IMR-90 (cell line): Measurements from ENCODE around the gene C10orf120. TPM values are rescaled to one million over a fixed set of nuclear protein-coding genes. Genes with fewer than 3 reads are reported as not detected.

Source experiments
- ATAC-seq: fragments of 200-7000 bp; cut with Tn5 transposase; 2 replicates; pipeline ENCODE4 v1.9.1; 2020; ENCODE audit warnings: low read depth, mild to moderate bottlenecking, moderate library complexity
- BruUV-seq: library from RNA; stranded (reverse); fragments of 400-500 nt; replicated peaks from 2 replicates; lab custom pipeline; 2021; lab: Mats Ljungman, UMichigan
- CTCF ChIA-PET: fragments of 300-600 bp; formaldehyde crosslinking; extraction: SDS; loops from one replicate; lab custom pipeline; 2021; ENCODE audit warnings: antibody characterized with exemption; lab: Yijun Ruan, JAX
- POLR2A ChIA-PET: fragments of 300-600 bp; sonication (Branson Sonifier 250); formaldehyde crosslinking; loops from one replicate; lab custom pipeline; 2022; ENCODE audit warnings: antibody characterized with exemption; ENCODE audit not compliant: unreplicated experiment; lab: Charles Lee
- DNase-seq: peaks from one replicate; pipeline ENCODE4 v3.0.0; 2013
- H2AFZ ChIP-seq: replicated peaks from 2 replicates; pipeline ENCODE3; 2013; ENCODE audit warnings: low read length, mild to moderate bottlenecking; ENCODE audit not compliant: poor library complexity
- H2AK5ac ChIP-seq: 2 replicates; pipeline ENCODE4 v1.6.1; 2013; ENCODE audit warnings: low read depth, low read length, inconsistent platforms
- H2AK9ac ChIP-seq: replicated peaks from 2 replicates; pipeline ENCODE3; 2013; ENCODE audit warnings: mild to moderate bottlenecking, low read depth, low read length, moderate library complexity; ENCODE audit not compliant: poor library complexity
- H2BK120ac ChIP-seq: 2 replicates; pipeline ENCODE4 v1.6.1; 2013; ENCODE audit warnings: low read depth, low read length, inconsistent platforms
- H2BK15ac ChIP-seq: 3 replicates; pipeline ENCODE4 v1.6.1; 2013; ENCODE audit warnings: low read depth, low read length, inconsistent platforms
- H2BK20ac ChIP-seq: 2 replicates; pipeline ENCODE4 v1.6.1; 2013; ENCODE audit warnings: low read depth, mild to moderate bottlenecking, inconsistent platforms, low read length, moderate library complexity
- H2BK5ac ChIP-seq: 2 replicates; pipeline ENCODE4 v1.6.1; 2013; ENCODE audit warnings: mild to moderate bottlenecking, low read depth, low read length, inconsistent platforms; ENCODE audit not compliant: poor library complexity, severe bottlenecking
- H3K14ac ChIP-seq: replicated peaks from 2 replicates; pipeline ENCODE4 v1.6.1; 2013; ENCODE audit warnings: low read depth, low read length, inconsistent platforms
- H3K18ac ChIP-seq: 2 replicates; pipeline ENCODE4 v1.6.1; 2013; ENCODE audit warnings: low read depth, low read length, control low read depth
- H3K23ac ChIP-seq: 2 replicates; pipeline ENCODE4 v1.6.1; 2013; ENCODE audit warnings: low read depth, low read length, inconsistent platforms
- H3K27ac ChIP-seq: 2 replicates; pipeline ENCODE4 v1.5.1; 2013; ENCODE audit warnings: mild to moderate bottlenecking, control low read depth, low read length; ENCODE audit not compliant: insufficient read depth
- H3K27me3 ChIP-seq: 2 replicates; pipeline ENCODE4 v1.6.1; 2013; ENCODE audit warnings: low read length; ENCODE audit not compliant: control insufficient read depth, insufficient read depth
- H3K36me3 ChIP-seq: 2 replicates; pipeline ENCODE4 v1.6.1; 2013; ENCODE audit warnings: low read length, mixed read lengths; ENCODE audit not compliant: control insufficient read depth, insufficient read depth
- H3K4ac ChIP-seq: 2 replicates; pipeline ENCODE4 v1.6.1; 2013; ENCODE audit warnings: low read depth, low read length, inconsistent platforms
- H3K4me1 ChIP-seq: 2 replicates; pipeline ENCODE4 v1.6.1; 2013; ENCODE audit warnings: low read length, mixed read lengths; ENCODE audit not compliant: control insufficient read depth, insufficient read depth
- H3K4me2 ChIP-seq: 2 replicates; pipeline ENCODE4 v1.6.1; 2013; ENCODE audit warnings: low read depth, mild to moderate bottlenecking, control low read depth, low read length, moderate library complexity
- H3K4me3 ChIP-seq: 2 replicates; pipeline ENCODE4 v1.5.1; 2013; ENCODE audit warnings: low read depth, mild to moderate bottlenecking, control low read depth, low read length, moderate library complexity; ENCODE audit not compliant: insufficient read depth
- H3K56ac ChIP-seq: 2 replicates; pipeline ENCODE4 v1.6.1; 2013; ENCODE audit warnings: low read length, inconsistent platforms; ENCODE audit not compliant: insufficient read depth; ENCODE audit errors: extremely low read depth
- H3K79me1 ChIP-seq, 2 experiments: 2 replicates each; pipeline ENCODE4 v1.6.1; 2013; ENCODE audit warnings: low read length in 2 of 2, inconsistent platforms in 1 of 2, low read depth in 1 of 2
- H3K9ac ChIP-seq: 2 replicates; pipeline ENCODE4 v1.6.1; 2013; ENCODE audit warnings: low read depth, low read length, control low read depth
- H3K9me1 ChIP-seq: 2 replicates; pipeline ENCODE4 v1.6.1; 2013; ENCODE audit warnings: low read length, inconsistent platforms; ENCODE audit not compliant: insufficient read depth
- H3K9me3 ChIP-seq: 2 replicates; pipeline ENCODE4 v1.6.1; 2013; ENCODE audit warnings: low read length; ENCODE audit not compliant: control insufficient read depth, insufficient read depth
- H4K20me1 ChIP-seq: 2 replicates; pipeline ENCODE4 v1.6.1; 2013; ENCODE audit warnings: low read length, inconsistent platforms; ENCODE audit not compliant: insufficient read depth
- H4K5ac ChIP-seq: 2 replicates; pipeline ENCODE4 v1.6.1; 2013; ENCODE audit warnings: mild to moderate bottlenecking, low read depth, low read length, control low read depth
- H4K8ac ChIP-seq, 2 experiments: 2 replicates each; pipeline ENCODE4 v1.6.1; 2013; ENCODE audit warnings: low read depth in 2 of 2, low read length in 2 of 2, control low read depth in 1 of 2, inconsistent platforms in 1 of 2
- H4K91ac ChIP-seq: 2 replicates; pipeline ENCODE4 v1.6.1; 2013; ENCODE audit warnings: low read depth, low read length, inconsistent platforms; ENCODE audit not compliant: insufficient read depth
- POLR2A ChIP-seq: IDR thresholded peaks from 2 replicates; pipeline ENCODE4 v1.6.1; 2012; ENCODE audit warnings: mild to moderate bottlenecking, low read depth, low read length
- RAD21 ChIP-seq: IDR thresholded peaks from 2 replicates; pipeline ENCODE4 v1.6.1; 2012; ENCODE audit warnings: low read length, improper control_type of control experiment
- RFX5 ChIP-seq: IDR thresholded peaks from 2 replicates; pipeline ENCODE4 v1.8.0; 2012; ENCODE audit warnings: low read depth, mild to moderate bottlenecking, low read length, moderate library complexity
- WGBS, 2 experiments: methylation state at CpG; one replicate each; pipeline versions ENCODE4 v1.1.5 to v1.1.7; 2013; ENCODE audit warnings: missing lambda C conversion rate in 2 of 2; ENCODE audit not compliant: insufficient read length in 1 of 2; ENCODE audit errors: extremely low coverage in 2 of 2; 5-methylcytosine and 5-hydroxymethylcytosine counted together
- dilution Hi-C: fragments of 300-500 bp; cut with HindIII; formaldehyde crosslinking; loops from one replicate; pipeline ENCODE4 v1.14.3; 2018; ENCODE audit warnings: low sequenced_read_pairs; ENCODE audit not compliant: unreplicated experiment
- in situ Hi-C: fragments of 300-500 bp; cut with MboI; formaldehyde crosslinking; loops from 3 replicates; pipeline ENCODE4 v1.14.3; 2019; ENCODE audit warnings: low sequenced_read_pairs, inconsistent platforms, mixed read lengths
- intact Hi-C: fragments of 100-400 bp; cut with micrococcal nuclease; formaldehyde crosslinking; loops from 2 replicates; pipeline ENCODE4 v1.10.0; 2022
- polyA plus RNA-seq, 3 experiments: library from polyadenylated mRNA; depleted of rRNA; stranded (reverse); fragments of >200 nt; gene quantifications; 2 replicates each; pipeline ENCODE4 v1.2.3, GENCODE V29; 2012; ENCODE audit warnings: low replicate concordance in 1 of 3
- total RNA-seq: library from RNA; depleted of rRNA; stranded (reverse); fragments of >200 nt; gene quantifications from 2 replicates; pipeline ENCODE4 v1.2.3, GENCODE V29; 2012
- TF ChIP-seq, protein P1 (sequence below): fragments of 150-350 bp; IDR thresholded peaks from 2 replicates; pipeline ENCODE4 v1.6.1; 2016; ENCODE audit warnings: low read depth, mild to moderate bottlenecking, low read length, moderate library complexity, borderline replicate concordance

C10orf120 gene
- total and polyA plus RNA-seq, 2 of the 4 experiments (the other 2 are of a cell fraction), result not detected

DNA sequence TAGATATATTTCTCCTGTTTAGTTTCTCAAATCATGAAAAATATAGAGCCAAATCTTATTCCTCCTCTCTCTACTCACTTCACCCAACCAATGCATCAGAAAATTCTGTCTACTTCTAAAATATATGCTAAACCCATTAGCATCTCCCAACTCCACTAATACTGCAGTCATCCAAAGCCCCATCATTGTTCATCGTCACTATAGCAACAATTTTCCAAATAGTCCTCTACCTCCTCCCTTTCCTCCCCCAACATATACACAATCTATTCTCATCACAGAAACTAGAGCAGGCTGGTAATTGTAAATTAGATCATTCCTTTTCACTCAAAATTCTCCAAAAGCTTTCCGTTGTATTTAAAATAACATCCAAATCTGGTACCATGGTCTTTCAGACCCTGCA is 38.4 kb upstream of the C10orf120 start:
- Histone ChIP-seq H3K56ac (no peak overlapping the region), H2BK15ac (no peak overlapping the region), H2AFZ (no peak overlapping the region), H4K8ac (no peak overlapping the region), H2AK9ac (no peak overlapping the region), H3K9ac (no peak overlapping the region), H2BK20ac (no peak overlapping the region), H3K9me3 (no peaks in the 10 kb centered on the region), H2BK5ac (no peak overlapping the region), H3K4me1 (no peaks in the 10 kb centered on the region), H3K4ac (no peak overlapping the region), H3K14ac (no peak overlapping the region), H4K20me1 (no peaks in the 10 kb centered on the region), H3K27ac (no peak overlapping the region), H4K91ac (no peak overlapping the region), H3K4me3 (no peak overlapping the region), H3K36me3 (no peaks in the 10 kb centered on the region), H3K79me1 (no peaks in the 10 kb centered on the region), H3K23ac (no peak overlapping the region), H3K18ac (no peak overlapping the region), H4K5ac (no peak overlapping the region), H3K9me1 (no peaks in the 10 kb centered on the region), H2BK120ac (no peak overlapping the region), H2AK5ac (no peak overlapping the region), H3K27me3 (no peaks in the 10 kb centered on the region), H3K4me2 (no peak overlapping the region)
- in situ Hi-C loops, result no loop called here
- TF ChIP-seq RFX5 (no peak), RAD21 (no peak), POLR2A (no peak)
- TF ChIP-seq, protein P1, sequence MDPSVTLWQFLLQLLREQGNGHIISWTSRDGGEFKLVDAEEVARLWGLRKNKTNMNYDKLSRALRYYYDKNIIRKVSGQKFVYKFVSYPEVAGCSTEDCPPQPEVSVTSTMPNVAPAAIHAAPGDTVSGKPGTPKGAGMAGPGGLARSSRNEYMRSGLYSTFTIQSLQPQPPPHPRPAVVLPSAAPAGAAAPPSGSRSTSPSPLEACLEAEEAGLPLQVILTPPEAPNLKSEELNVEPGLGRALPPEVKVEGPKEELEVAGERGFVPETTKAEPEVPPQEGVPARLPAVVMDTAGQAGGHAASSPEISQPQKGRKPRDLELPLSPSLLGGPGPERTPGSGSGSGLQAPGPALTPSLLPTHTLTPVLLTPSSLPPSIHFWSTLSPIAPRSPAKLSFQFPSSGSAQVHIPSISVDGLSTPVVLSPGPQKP, result no peak
- CTCF ChIA-PET, result interaction anchor here (1.3 kb wide), 1 partner anchor 10 kb away, joined by 6 read pairs; no protein-coding TSS in a partner anchor
- ATAC-seq, result no peak
- BruUV-seq, result no TSS peak
- intact Hi-C loops, result no loop called here
- POLR2A ChIA-PET, result no interaction called here
- no CpG with 5 or more reads among the region's 2 CpGs for WGBS, 2 experiments
- dilution Hi-C loops, result no loop called here
- no peak for DNase-seq
